HFFc6 (cell line): ENCODE results near the gene CLSTN3. TPM values are rescaled to one million over a fixed set of nuclear protein-coding genes. Genes with fewer than 3 reads are reported as not detected.

Experiments used
- DNase-seq: peaks from one replicate; pipeline ENCODE4 v3.0.0-alpha.2; 2018
- H3K27ac Mint-ChIP-seq: 2 replicates; pipeline ENCODE4 v1.8.0; 2020; ENCODE audit warnings: mild to moderate bottlenecking, mixed read lengths
- H3K27me3 Mint-ChIP-seq: 2 replicates; pipeline ENCODE4 v1.8.0; 2021; ENCODE audit warnings: mild to moderate bottlenecking, moderate library complexity, mixed read lengths; ENCODE audit not compliant: insufficient read depth
- H3K36me3 Mint-ChIP-seq: 2 replicates; pipeline ENCODE4 v1.8.0; 2021; ENCODE audit warnings: low read depth, mixed read lengths
- H3K4me1 Mint-ChIP-seq: 2 replicates; pipeline ENCODE4 v1.8.0; 2020; ENCODE audit warnings: low read depth, mixed read lengths
- H3K4me3 Mint-ChIP-seq: 2 replicates; pipeline ENCODE4 v1.8.0; 2020; ENCODE audit warnings: mild to moderate bottlenecking, moderate library complexity, mixed read lengths
- H3K9me3 Mint-ChIP-seq: 2 replicates; pipeline ENCODE4 v1.8.0; 2020; ENCODE audit warnings: mild to moderate bottlenecking, mixed read lengths
- total RNA-seq, 6 experiments: library from RNA; stranded (reverse); fragmentation: NEBNext Ultra II Directional; extraction: Animal tissue kit (Norgen Biotek cat#: 25700); gene quantifications; 2 replicates in 1 of 6; 3 replicates in 5 of 6; pipeline ENCODE4 v1.2.3, GENCODE V29; 2021
- TF ChIP-seq, protein P1 (sequence below): fragments of 200-600 bp; sonication (generic); IDR thresholded peaks from 2 replicates; pipeline ENCODE4 v1.5.0; 2021; ENCODE audit warnings: antibody characterized with exemption, mild to moderate bottlenecking

The CLSTN3 gene
- total RNA-seq, 6 experiments from 2014 or later: 10.4 to 15.5 (median 13.7) TPM

DNA sequence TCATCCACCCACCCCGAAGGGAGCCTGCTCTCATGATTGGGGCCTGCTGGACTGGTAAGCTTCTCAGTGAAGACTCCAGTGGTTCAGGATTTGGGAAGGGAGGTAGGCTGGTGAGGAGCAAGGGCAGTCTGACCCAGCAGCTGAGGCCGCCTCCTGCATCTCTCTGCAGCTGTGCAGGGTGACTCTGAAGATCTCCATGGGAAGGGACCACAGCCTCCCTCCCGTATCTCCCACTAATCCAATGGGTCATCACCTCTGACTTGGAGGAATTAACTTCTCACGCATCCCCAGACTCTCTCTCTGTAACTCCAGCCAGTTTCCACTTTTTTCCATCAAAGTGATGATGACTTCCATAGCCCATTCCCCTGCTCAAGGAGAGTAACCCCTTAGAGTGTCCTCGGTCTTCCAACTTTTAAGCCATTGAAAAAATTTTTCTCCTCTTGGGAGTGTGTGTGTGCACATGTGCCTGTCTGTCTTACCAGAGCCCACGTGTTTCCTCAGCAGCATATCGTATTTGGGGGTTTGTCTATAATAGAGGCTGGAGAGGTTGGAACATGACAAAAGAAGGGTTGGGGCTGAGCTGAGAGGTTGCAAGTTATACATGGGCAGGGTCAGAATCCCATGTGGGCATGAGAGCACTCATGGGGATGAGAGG, 11.3 kb downstream of the CLSTN3 start:
- H3K9me3 Mint-ChIP-seq: no peaks in the 10 kb centered on the region
- no peak for DNase-seq
- H3K27me3 Mint-ChIP-seq: no peaks in the 10 kb centered on the region; the same call in none of the 2 replicates
- TF ChIP-seq, protein P1, sequence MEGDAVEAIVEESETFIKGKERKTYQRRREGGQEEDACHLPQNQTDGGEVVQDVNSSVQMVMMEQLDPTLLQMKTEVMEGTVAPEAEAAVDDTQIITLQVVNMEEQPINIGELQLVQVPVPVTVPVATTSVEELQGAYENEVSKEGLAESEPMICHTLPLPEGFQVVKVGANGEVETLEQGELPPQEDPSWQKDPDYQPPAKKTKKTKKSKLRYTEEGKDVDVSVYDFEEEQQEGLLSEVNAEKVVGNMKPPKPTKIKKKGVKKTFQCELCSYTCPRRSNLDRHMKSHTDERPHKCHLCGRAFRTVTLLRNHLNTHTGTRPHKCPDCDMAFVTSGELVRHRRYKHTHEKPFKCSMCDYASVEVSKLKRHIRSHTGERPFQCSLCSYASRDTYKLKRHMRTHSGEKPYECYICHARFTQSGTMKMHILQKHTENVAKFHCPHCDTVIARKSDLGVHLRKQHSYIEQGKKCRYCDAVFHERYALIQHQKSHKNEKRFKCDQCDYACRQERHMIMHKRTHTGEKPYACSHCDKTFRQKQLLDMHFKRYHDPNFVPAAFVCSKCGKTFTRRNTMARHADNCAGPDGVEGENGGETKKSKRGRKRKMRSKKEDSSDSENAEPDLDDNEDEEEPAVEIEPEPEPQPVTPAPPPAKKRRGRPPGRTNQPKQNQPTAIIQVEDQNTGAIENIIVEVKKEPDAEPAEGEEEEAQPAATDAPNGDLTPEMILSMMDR: no peak
- peaks cover 22% of the 10 kb centered on the region for H3K4me1 Mint-ChIP-seq
- no peak overlapping the region for H3K27ac Mint-ChIP-seq
- H3K36me3 Mint-ChIP-seq: peaks cover 6% of the 10 kb centered on the region
- no peak overlapping the region for H3K4me3 Mint-ChIP-seq

DNA sequence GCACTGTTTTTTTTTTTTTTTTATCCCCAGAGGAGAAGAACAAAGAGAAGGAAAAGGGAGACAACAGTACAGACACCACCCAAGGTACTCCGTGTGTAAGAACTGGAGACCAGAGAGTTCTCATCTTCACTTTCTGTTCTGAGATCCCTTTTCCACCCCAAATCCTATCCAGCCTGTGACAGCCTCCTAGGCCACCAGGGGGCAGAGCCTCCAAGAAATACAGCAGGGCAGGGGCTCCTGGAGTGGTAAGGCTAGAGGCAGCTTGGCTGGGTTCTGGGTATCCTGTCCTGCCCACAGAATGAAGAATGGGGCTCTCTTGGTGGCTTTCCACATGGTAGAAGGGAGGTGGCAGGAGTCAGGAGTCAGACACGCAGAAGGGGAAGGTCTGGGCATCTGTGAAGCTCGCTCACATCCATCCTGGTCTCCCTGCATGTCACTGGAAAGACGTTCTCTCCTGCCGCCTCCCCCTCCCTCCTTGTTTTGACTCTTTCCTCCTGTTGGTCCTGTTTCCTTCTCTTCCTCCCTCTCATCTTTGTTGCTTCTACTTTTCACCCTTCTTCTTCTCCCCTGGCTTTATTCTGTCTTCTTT, 12.0 kb downstream of the CLSTN3 start:
- H3K27ac Mint-ChIP-seq: no peak overlapping the region
- DNase-seq: peak; percentile 45
- H3K9me3 Mint-ChIP-seq: no peaks in the 10 kb centered on the region
- no peak overlapping the region for H3K4me3 Mint-ChIP-seq
- peaks cover 6% of the 10 kb centered on the region for H3K36me3 Mint-ChIP-seq
- H3K27me3 Mint-ChIP-seq: no peaks in the 10 kb centered on the region; the same call in none of the 2 replicates
- TF ChIP-seq, protein P1: peak; percentile 91
- peaks cover 25% of the 10 kb centered on the region for H3K4me1 Mint-ChIP-seq

DNA sequence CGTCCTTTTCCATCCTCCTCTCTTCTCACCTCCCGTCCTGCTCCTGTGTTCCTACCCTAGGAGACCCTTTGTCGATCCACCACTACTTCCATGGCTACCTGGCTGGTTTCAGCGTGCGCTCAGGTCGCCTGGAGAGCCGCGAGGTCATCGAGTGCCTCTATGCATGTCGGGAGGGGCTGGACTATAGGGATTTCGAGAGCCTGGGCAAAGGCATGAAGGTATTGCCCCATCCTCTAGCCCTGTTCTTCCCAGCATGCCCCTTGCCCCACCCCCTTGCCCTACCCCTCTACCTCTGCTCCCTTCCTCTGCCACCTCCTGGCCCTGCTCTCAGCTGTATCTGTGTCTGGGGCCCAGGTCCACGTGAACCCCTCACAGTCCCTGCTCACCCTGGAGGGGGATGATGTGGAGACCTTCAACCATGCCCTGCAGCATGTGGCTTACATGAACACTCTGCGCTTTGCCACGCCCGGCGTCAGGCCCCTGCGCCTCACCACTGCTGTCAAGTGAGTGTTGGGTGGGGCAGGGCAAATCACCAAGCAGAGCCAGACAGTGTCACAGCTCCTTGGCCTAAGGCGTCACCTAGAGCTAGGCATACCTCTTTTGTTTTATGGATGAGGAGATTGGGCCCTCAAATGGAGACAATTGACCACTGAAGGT, 12.8 kb downstream of the CLSTN3 start:
- DNase-seq: no peak
- Mint-ChIP-seq H3K4me1 (peaks cover 25% of the 10 kb centered on the region), H3K27me3 (no peaks in the 10 kb centered on the region; the same call in none of the 2 replicates), H3K36me3 (peaks cover 6% of the 10 kb centered on the region), H3K27ac (no peak overlapping the region), H3K9me3 (no peaks in the 10 kb centered on the region), H3K4me3 (no peak overlapping the region)
- TF ChIP-seq, protein P1: no peak

DNA sequence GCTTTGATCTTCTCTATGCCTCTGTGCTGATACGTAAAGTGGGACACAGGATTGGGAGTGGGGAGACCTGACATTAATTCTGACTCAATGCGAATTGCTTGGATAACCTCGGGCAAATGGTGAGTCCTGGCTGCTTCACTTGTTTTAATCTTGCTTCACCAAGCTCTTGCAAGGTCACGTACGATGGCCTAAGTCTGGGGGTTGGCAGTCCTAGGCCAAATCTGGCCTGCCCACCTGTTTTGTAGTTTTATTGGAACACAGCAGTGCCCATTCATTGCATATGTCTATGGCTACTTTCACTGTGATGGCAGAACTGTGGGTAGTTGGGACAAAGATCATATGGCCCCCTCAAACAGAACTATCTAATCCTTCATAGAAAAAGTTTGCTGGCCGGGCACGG, 13.4 kb downstream of the CLSTN3 start:
- H3K4me3 Mint-ChIP-seq: no peak overlapping the region
- no peak overlapping the region for H3K27ac Mint-ChIP-seq
- no peaks in the 10 kb centered on the region for H3K9me3 Mint-ChIP-seq
- TF ChIP-seq, protein P1: no peak
- no peaks in the 10 kb centered on the region; the same call in none of the 2 replicates for H3K27me3 Mint-ChIP-seq
- H3K36me3 Mint-ChIP-seq: peaks cover 6% of the 10 kb centered on the region
- DNase-seq: no peak
- H3K4me1 Mint-ChIP-seq: peaks cover 25% of the 10 kb centered on the region

DNA sequence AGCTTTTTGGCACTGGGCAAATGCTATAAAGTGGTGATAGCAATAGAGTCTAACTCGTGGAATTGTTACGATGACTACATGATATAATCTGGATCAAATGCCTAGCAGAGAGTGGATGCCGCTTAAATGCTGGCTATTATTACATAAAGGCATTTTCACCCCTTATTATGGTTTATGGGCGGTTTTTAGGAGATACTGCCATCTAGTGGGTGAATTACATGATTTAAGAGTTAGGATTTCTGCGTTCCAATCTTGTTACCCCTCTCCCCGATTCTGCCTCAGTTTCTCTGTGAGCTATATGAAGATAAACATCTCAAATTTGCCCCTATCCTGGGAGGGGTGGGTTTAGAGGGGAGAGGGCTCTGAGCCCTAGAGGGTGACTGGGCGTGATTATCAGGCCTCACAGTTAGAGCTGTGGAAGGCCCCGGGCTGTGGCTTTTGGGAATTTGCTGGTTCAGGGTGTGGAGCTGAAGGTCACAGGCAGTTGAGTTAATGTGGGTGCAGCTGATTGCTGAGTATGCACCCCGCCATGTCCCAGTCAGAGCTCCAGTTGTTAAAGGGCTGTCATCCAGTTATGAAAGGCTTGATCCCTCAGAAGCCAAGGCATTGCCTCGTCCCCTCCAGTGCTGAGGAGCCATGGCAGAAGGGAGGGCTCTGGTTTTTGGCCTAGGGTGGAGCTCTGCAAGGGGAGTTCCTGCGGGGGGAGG, 14.4 kb downstream of the CLSTN3 start:
- H3K27ac Mint-ChIP-seq: no peak overlapping the region
- no peaks in the 10 kb centered on the region for H3K9me3 Mint-ChIP-seq
- no peaks in the 10 kb centered on the region for H3K36me3 Mint-ChIP-seq
- H3K4me1 Mint-ChIP-seq: peaks cover 25% of the 10 kb centered on the region
- DNase-seq: peak; percentile 21
- TF ChIP-seq, protein P1: peak; percentile 83
- H3K27me3 Mint-ChIP-seq: no peaks in the 10 kb centered on the region; the same call in none of the 2 replicates
- H3K4me3 Mint-ChIP-seq: no peak overlapping the region
